Measurements from ENCODE around the gene SRPX2. TPM values are rescaled to one million over a fixed set of nuclear protein-coding genes. Genes with fewer than 3 reads are reported as not detected.

Gene SRPX2
- total and polyA plus RNA-seq, 7 donors, result 2.1 to 7.3 (median 4.9) TPM

- peaks cover 3% of the 10 kb centered on the region for H3K9me3 ChIP-seq
- WGBS, 3 donors, result 74 to 81% (median 77%) methylated on average over 4 of the region's 4 CpGs
- no peak for TF ChIP-seq CTCF (IDR thresholded peaks at IDR 0.05)
- DNase-seq (no peak), ATAC-seq (no peak)
- intact Hi-C loops (cut with DNase I), result no loop called here
- H3K4me3 ChIP-seq, result no peak overlapping the region
- no peaks in the 10 kb centered on the region for H3K4me1 ChIP-seq
- H3K36me3 ChIP-seq (ENCODE audit: insufficient read depth in 1 of 2, low read depth in 1 of 2), result no peaks in the 10 kb centered on the region
- no peak overlapping the region for H3K27ac ChIP-seq
- peaks cover 0 to 24% (median 0%) of the 10 kb centered on the region in 3 donors for H3K27me3 ChIP-seq (ENCODE audit: insufficient read depth in 3 of 3, low read length in 2 of 3)
These were observed 15.6 kb downstream of the SRPX2 start for GRCh38 chrX:100659431-100660137.

GRCh38 chrX:100662170-100662569 is 18.2 kb downstream of the SRPX2 start:
- peaks cover 3% of the 10 kb centered on the region for H3K9me3 ChIP-seq
- no peak overlapping the region for H3K27ac ChIP-seq
- no peak for ATAC-seq
- H3K4me1 ChIP-seq, result no peaks in the 10 kb centered on the region
- DNase-seq, result no peak
- no peaks in the 10 kb centered on the region for H3K36me3 ChIP-seq (ENCODE audit: insufficient read depth in 1 of 2, low read depth in 1 of 2)
- intact Hi-C loops (cut with DNase I), result no loop called here
- no peak for TF ChIP-seq CTCF (IDR thresholded peaks at IDR 0.05)
- H3K4me3 ChIP-seq, result no peak overlapping the region
- H3K27me3 ChIP-seq (ENCODE audit: insufficient read depth in 3 of 3, low read length in 2 of 3), result peaks cover 0 to 36% (median 0%) of the 10 kb centered on the region in 3 donors
- WGBS, 3 donors, result 83 to 89% (median 89%) methylated on average over 13 of the region's 13 CpGs

- H3K4me3 ChIP-seq, result no peak overlapping the region
- intact Hi-C loops (cut with DNase I), result no loop called here
- WGBS, 3 donors, result 82 to 90% (median 84%) methylated on average over 4 of the region's 4 CpGs
- no peaks in the 10 kb centered on the region for H3K4me1 ChIP-seq
- DNase-seq (no peak), ATAC-seq (no peak)
- no peaks in the 10 kb centered on the region for H3K36me3 ChIP-seq (ENCODE audit: insufficient read depth in 1 of 2, low read depth in 1 of 2)
- H3K9me3 ChIP-seq, result peaks cover 3% of the 10 kb centered on the region
- H3K27ac ChIP-seq, result no peak overlapping the region
- no peak for TF ChIP-seq CTCF (IDR thresholded peaks at IDR 0.05)
- H3K27me3 ChIP-seq (ENCODE audit: insufficient read depth in 3 of 3, low read length in 2 of 3), result peaks cover 0 to 38% (median 0%) of the 10 kb centered on the region in 3 donors
These were observed 18.8 kb downstream of the SRPX2 start for GRCh38 chrX:100662796-100663195.

- H3K9me3 ChIP-seq, result no peaks in the 10 kb centered on the region
- intact Hi-C loops (cut with DNase I), result no loop called here
- no peak overlapping the region for H3K27ac ChIP-seq
- H3K4me3 ChIP-seq, result no peak overlapping the region
- no peaks in the 10 kb centered on the region for H3K36me3 ChIP-seq (ENCODE audit: insufficient read depth in 1 of 2, low read depth in 1 of 2)
- DNase-seq (no peak), ATAC-seq (no peak)
- WGBS, 3 donors, result 33 to 56% (median 47%) methylated on average over 2 of the region's 2 CpGs
- no peak for TF ChIP-seq CTCF (IDR thresholded peaks at IDR 0.05)
- H3K27me3 ChIP-seq (ENCODE audit: insufficient read depth in 3 of 3, low read length in 2 of 3), result peaks cover 0 to 46% (median 0%) of the 10 kb centered on the region in 3 donors
- no peaks in the 10 kb centered on the region for H3K4me1 ChIP-seq
These were observed 19.6 kb downstream of the SRPX2 start for GRCh38 chrX:100663642-100664041.

GRCh38 chrX:100672966-100673365 is 29.0 kb downstream of the SRPX2 start:
- Histone ChIP-seq H3K27me3 (ENCODE audit: insufficient read depth in 3 of 3, low read length in 2 of 3) (peaks cover 0 to 26% (median 0%) of the 10 kb centered on the region in 3 donors), H3K9me3 (no peaks in the 10 kb centered on the region), H3K36me3 (ENCODE audit: insufficient read depth in 1 of 2, low read depth in 1 of 2) (no peaks in the 10 kb centered on the region), H3K27ac (no peak overlapping the region), H3K4me3 (no peak overlapping the region), H3K4me1 (no peaks in the 10 kb centered on the region)
- no peak for DNase-seq
- ATAC-seq, result no peak
- 70 to 91% (median 89%) methylated on average over 3 of the region's 3 CpGs for WGBS, 3 donors
- no peak for TF ChIP-seq CTCF (IDR thresholded peaks at IDR 0.05)
- intact Hi-C loops (cut with DNase I), result no loop called here

Measured in psoas muscle (tissue), 8 donors.